HepG2 (cell line): ENCODE data around the gene STX4. TPM values are rescaled to one million over a fixed set of nuclear protein-coding genes. Genes with fewer than 3 reads are reported as not detected.

Source experiments
- ARHGAP35 ChIP-seq: sonication (generic); formaldehyde crosslinking; IDR thresholded peaks from 2 replicates; pipeline ENCODE4 v1.9.0; 2022; ENCODE audit warnings: mild to moderate bottlenecking, inconsistent platforms, moderate library complexity, missing genetic modification reagents, borderline replicate concordance
- ATF7 ChIP-seq, 2 experiments: fragments of 450-650 bp in 1 of 2; sonication (generic) in 1 of 2; formaldehyde crosslinking in 1 of 2; IDR thresholded peaks; 2 replicates each; pipeline versions ENCODE4 v1.4.0 to v1.6.1; 2016 to 2020; ENCODE audit warnings: antibody characterized with exemption in 1 of 2, mild to moderate bottlenecking in 1 of 2, missing genetic modification reagents in 1 of 2
- CREM ChIP-seq, 2 experiments: sonication (generic) in 1 of 2; formaldehyde crosslinking in 1 of 2; IDR thresholded peaks; 2 replicates each; pipeline versions ENCODE4 v1.4.0 to v1.6.1; 2016 to 2020; ENCODE audit warnings: antibody characterized with exemption in 1 of 2, mild to moderate bottlenecking in 1 of 2, missing genetic modification reagents in 1 of 2
- KMT2A ChIP-seq: sonication (generic); formaldehyde crosslinking; IDR thresholded peaks from 2 replicates; pipeline ENCODE4 v1.4.0; 2020; ENCODE audit warnings: missing genetic modification reagents
- NCOA5 ChIP-seq: sonication (generic); formaldehyde crosslinking; IDR thresholded peaks from 2 replicates; pipeline ENCODE4 v1.4.0; 2020; ENCODE audit warnings: missing genetic modification reagents
- PHF21A ChIP-seq: sonication (generic); formaldehyde crosslinking; IDR thresholded peaks from 2 replicates; pipeline ENCODE4 v1.5.0; 2020; ENCODE audit warnings: mild to moderate bottlenecking, missing genetic modification reagents
- POLR2A ChIP-seq, 2 experiments: IDR thresholded peaks; 2 replicates each; pipeline ENCODE4 v1.6.1; 2011; ENCODE audit warnings: low read depth in 2 of 2, low read length in 2 of 2, mild to moderate bottlenecking in 1 of 2, moderate library complexity in 1 of 2; ENCODE audit not compliant: insufficient read depth in 1 of 2
- TBX2 ChIP-seq: sonication (generic); formaldehyde crosslinking; IDR thresholded peaks from 2 replicates; pipeline ENCODE4 v1.5.0; 2020; ENCODE audit warnings: missing genetic modification reagents, mild to moderate bottlenecking, borderline replicate concordance
- U2AF2 ChIP-seq: fragments of 200-400 bp; formaldehyde crosslinking; IDR thresholded peaks from 2 replicates; pipeline ENCODE4 v1.6.1; 2017; ENCODE audit warnings: low read depth, mild to moderate bottlenecking, low read length
- ZBTB3 ChIP-seq: sonication (generic); formaldehyde crosslinking; IDR thresholded peaks from 2 replicates; pipeline ENCODE4 v1.4.0; 2020; ENCODE audit warnings: low read depth, mild to moderate bottlenecking, moderate library complexity, missing genetic modification reagents, borderline replicate concordance
- ZFX ChIP-seq: sonication (generic); formaldehyde crosslinking; IDR thresholded peaks from 2 replicates; pipeline ENCODE4 v1.4.0; 2020; ENCODE audit warnings: mild to moderate bottlenecking, low read depth, missing genetic modification reagents, moderate library complexity
- ZNF263 ChIP-seq: sonication (generic); formaldehyde crosslinking; IDR thresholded peaks from 2 replicates; pipeline ENCODE4 v1.4.0; 2020; ENCODE audit warnings: missing genetic modification reagents
- ZNF33A ChIP-seq: sonication (generic); formaldehyde crosslinking; IDR thresholded peaks from 2 replicates; pipeline ENCODE4 v1.5.1; 2020; ENCODE audit warnings: missing genetic modification reagents, mild to moderate bottlenecking, moderate library complexity, borderline replicate concordance
- ZNF670 ChIP-seq: sonication (generic); formaldehyde crosslinking; IDR thresholded peaks from 2 replicates; pipeline ENCODE4 v1.8.0; 2022; ENCODE audit warnings: mild to moderate bottlenecking, missing genetic modification reagents, borderline replicate concordance
- ZNF737 ChIP-seq: sonication (generic); formaldehyde crosslinking; IDR thresholded peaks from 2 replicates; pipeline ENCODE4 v1.5.0; 2020; ENCODE audit warnings: missing genetic modification reagents, mild to moderate bottlenecking, borderline replicate concordance
- ZNF816 ChIP-seq: sonication (generic); formaldehyde crosslinking; IDR thresholded peaks from 2 replicates; pipeline ENCODE4 v1.8.0; 2022; ENCODE audit warnings: missing genetic modification reagents, mild to moderate bottlenecking, borderline replicate concordance
- polyA plus RNA-seq, 8 experiments: library from polyadenylated mRNA; depleted of rRNA in 3 of 8; stranded (reverse) in 7 of 8; unstranded in 1 of 8; fragments of >200 nt; fragmentation: Illumina TruSeq in 4 of 8; extraction: Trizol in 4 of 8; gene quantifications; 2 replicates each; pipeline versions ENCODE4 v1.2.1 to v1.2.3, GENCODE V29; 2011 to 2016; ENCODE audit warnings: low read depth in 4 of 8, missing spikeins in 1 of 8, mixed read lengths in 1 of 8; ENCODE audit not compliant: insufficient read depth in 1 of 8
- total RNA-seq, 5 experiments: library from RNA; depleted of rRNA; stranded (reverse); fragments of >200 nt; fragmentation: Illumina TruSeq; extraction: Trizol; gene quantifications; 2 replicates each; pipeline ENCODE4 v1.2.3, GENCODE V29; 2016; ENCODE audit warnings: low read depth in 1 of 5
- TF ChIP-seq, protein P1 (sequence below): sonication (generic); formaldehyde crosslinking; IDR thresholded peaks from 2 replicates; pipeline ENCODE4 v1.9.0; 2022; ENCODE audit warnings: low read depth, missing genetic modification reagents

STX4 gene
- total and polyA plus RNA-seq, 2 of the 13 experiments (the other 11 are each of a cell fraction or from before 2014, with no cell fraction given), result 29.2 to 34.6 TPM

- 0 out of 2 replicates have a peak, but pooled peaks have one; percentile 8 for TF ChIP-seq KMT2A (CRISPR knock-in tag)
- TF ChIP-seq ZNF816 (CRISPR knock-in tag), result peak; percentile 61; the same call in 1 of the 2 replicates
- TF ChIP-seq ZNF33A (CRISPR knock-in tag), result peak; percentile 73; the same call in 1 of the 2 replicates
- peak; percentile 64; the same call in 1 of the 2 replicates for TF ChIP-seq ZNF263 (CRISPR knock-in tag)
- TF ChIP-seq, protein P1, sequence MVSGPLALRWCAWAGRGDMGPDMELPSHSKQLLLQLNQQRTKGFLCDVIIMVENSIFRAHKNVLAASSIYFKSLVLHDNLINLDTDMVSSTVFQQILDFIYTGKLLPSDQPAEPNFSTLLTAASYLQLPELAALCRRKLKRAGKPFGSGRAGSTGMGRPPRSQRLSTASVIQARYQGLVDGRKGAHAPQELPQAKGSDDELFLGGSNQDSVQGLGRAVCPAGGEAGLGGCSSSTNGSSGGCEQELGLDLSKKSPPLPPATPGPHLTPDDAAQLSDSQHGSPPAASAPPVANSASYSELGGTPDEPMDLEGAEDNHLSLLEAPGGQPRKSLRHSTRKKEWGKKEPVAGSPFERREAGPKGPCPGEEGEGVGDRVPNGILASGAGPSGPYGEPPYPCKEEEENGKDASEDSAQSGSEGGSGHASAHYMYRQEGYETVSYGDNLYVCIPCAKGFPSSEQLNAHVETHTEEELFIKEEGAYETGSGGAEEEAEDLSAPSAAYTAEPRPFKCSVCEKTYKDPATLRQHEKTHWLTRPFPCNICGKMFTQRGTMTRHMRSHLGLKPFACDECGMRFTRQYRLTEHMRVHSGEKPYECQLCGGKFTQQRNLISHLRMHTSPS, result no peak
- TF ChIP-seq POLR2A (IDR thresholded peaks at IDR 0.05; ENCODE audit: insufficient read depth in 1 of 2, low read depth in 2 of 2, low read length in 2 of 2), result 0 out of 4 replicates have a peak, but pooled peaks of 1 of the 2 experiments have one; percentile 17
- TF ChIP-seq ZBTB3 (CRISPR knock-in tag), result no peak
- peak; percentile 83; the same call in 1 of the 2 replicates for TF ChIP-seq ARHGAP35 (CRISPR knock-in tag)
- 0 out of 2 replicates have a peak, but pooled peaks have one; percentile 9 for TF ChIP-seq U2AF2
- TF ChIP-seq NCOA5 (CRISPR knock-in tag), result no peak
- TF ChIP-seq ATF7 (IDR thresholded peaks at IDR 0.05), result no peak
- TF ChIP-seq ATF7 (CRISPR knock-in tag; IDR thresholded peaks at IDR 0.05), result no peak
- TF ChIP-seq ZFX (CRISPR knock-in tag), result peak; percentile 72
- peak; percentile 54; the same call in 1 of the 2 replicates for TF ChIP-seq TBX2 (CRISPR knock-in tag)
- TF ChIP-seq ZNF737 (CRISPR knock-in tag), result peak; percentile 82; the same call in 1 of the 2 replicates
- TF ChIP-seq PHF21A (CRISPR knock-in tag), result peak; percentile 26
- peak; percentile 46; the same call in 1 of the 2 replicates for TF ChIP-seq CREM (IDR thresholded peaks at IDR 0.05)
- no peak for TF ChIP-seq CREM (CRISPR knock-in tag; IDR thresholded peaks at IDR 0.05)
- peak; percentile 77; the same call in 1 of the 2 replicates for TF ChIP-seq ZNF670 (CRISPR knock-in tag)
Observed at GRCh38 chr16:31072540-31073141, 39.3 kb downstream of the STX4 start (continued).
